Measurements from ENCODE around the gene STING1. TPM values are rescaled to one million over a fixed set of nuclear protein-coding genes. Genes with fewer than 3 reads are reported as not detected.

STING1 gene
- total and polyA plus RNA-seq, 11 donors: 20.4 to 119 (median 53.8) TPM

- no peak overlapping the region for H3K4me3 ChIP-seq
- 44 to 52% (median 48%) methylated on average over 13 of the region's 13 CpGs for WGBS, 4 donors
- peaks cover 0 to 54% (median 52%) of the 10 kb centered on the region in 9 donors for H3K36me3 ChIP-seq
- peak overlapping the region in 5 of 12 donors; percentile 8 to 59 (median 29) for H3K27ac ChIP-seq
- no peaks in the 10 kb centered on the region for H3K9me3 ChIP-seq
- TF ChIP-seq POLR2A (IDR thresholded peaks at IDR 0.05) (no peak), CTCF (IDR thresholded peaks at IDR 0.05) (no peak)
- intact Hi-C loops (cut with DNase I): no loop called here
- no peaks in the 10 kb centered on the region for H3K27me3 ChIP-seq
- ATAC-seq: peak in 3 of 4 donors; percentile 44 to 65 (median 44)
- H3K4me1 ChIP-seq: peaks cover 0 to 87% (median 43%) of the 10 kb centered on the region in 12 donors
- peak in 1 of 5 donors; percentile 23 for DNase-seq
Measured at GRCh38 chr5:139474890-139475791, 7.4 kb downstream of the STING1 start.

DNA sequence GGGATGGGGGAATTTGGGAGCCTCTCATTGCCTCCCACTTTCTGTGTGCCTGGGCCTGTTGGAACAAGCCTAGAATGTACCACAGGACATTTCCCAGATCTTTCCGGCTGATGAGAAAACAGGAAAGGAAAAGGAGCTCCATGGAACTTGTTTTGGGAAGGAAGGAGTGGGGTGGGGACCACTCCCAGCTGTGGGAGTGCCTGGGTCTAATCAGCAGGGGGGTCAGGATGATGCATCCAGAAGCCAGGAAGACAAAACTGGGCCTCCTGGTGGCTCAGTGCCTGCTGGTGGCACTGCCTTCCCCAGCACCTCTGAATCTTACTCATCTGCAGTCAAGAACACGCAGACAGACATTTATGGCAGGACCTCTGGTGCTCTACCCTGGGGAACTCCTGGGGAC, 9.0 kb downstream of the STING1 start:
- Histone ChIP-seq H3K9me3 (no peaks in the 10 kb centered on the region), H3K4me3 (no peak overlapping the region), H3K4me1 (peaks cover 0 to 76% (median 34%) of the 10 kb centered on the region in 12 donors), H3K27ac (peak overlapping the region in 11 of 12 donors; percentile 36 to 85 (median 70)), H3K36me3 (peaks cover 0 to 39% (median 36%) of the 10 kb centered on the region in 9 donors), H3K27me3 (no peaks in the 10 kb centered on the region)
- no peak for TF ChIP-seq POLR2A (IDR thresholded peaks at IDR 0.05)
- TF ChIP-seq CTCF (IDR thresholded peaks at IDR 0.05): no peak
- DNase-seq: peak in 1 of 5 donors; percentile 25
- peak; percentile 5 to 63 (median 27) for ATAC-seq
- intact Hi-C loops (cut with DNase I): no loop called here
- WGBS, 4 donors: 56 to 85% (median 71%) methylated on average over 2 of the region's 2 CpGs

DNA sequence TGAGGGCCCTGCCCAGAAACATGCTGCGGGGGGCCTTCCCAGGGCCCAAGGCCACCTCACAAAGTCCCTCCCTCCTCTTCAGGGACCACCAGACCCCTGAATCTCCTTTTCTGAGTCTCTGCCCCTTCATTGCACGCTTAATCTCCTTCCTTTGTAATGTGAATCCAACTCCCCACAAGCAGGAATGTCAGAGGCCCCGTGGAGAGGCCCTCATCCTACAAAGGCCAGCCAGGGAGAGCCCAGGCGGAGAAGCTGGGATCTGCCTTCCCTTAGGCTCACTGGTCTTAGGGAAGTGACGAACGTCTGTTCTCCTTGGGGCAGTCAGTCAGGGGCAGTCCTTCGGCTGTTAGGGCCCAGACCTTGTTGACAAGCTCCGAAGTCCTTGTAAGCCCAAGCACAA, 9.5 kb downstream of the STING1 start:
- no peak overlapping the region for H3K4me3 ChIP-seq
- H3K4me1 ChIP-seq: peaks cover 0 to 71% (median 31%) of the 10 kb centered on the region in 12 donors
- TF ChIP-seq CTCF (IDR thresholded peaks at IDR 0.05) (no peak), POLR2A (IDR thresholded peaks at IDR 0.05) (no peak)
- no peaks in the 10 kb centered on the region for H3K9me3 ChIP-seq
- peak overlapping the region in 11 of 12 donors; percentile 36 to 85 (median 70) for H3K27ac ChIP-seq
- 50 to 69% (median 65%) methylated on average over 8 of the region's 8 CpGs for WGBS, 4 donors
- H3K36me3 ChIP-seq: peaks cover 0 to 35% (median 31%) of the 10 kb centered on the region in 9 donors
- no peaks in the 10 kb centered on the region for H3K27me3 ChIP-seq
- ATAC-seq: peak in 2 of 4 donors; percentile 16 to 57
- intact Hi-C loops (cut with DNase I): no loop called here
- DNase-seq: peak in 1 of 5 donors; percentile 14

DNA sequence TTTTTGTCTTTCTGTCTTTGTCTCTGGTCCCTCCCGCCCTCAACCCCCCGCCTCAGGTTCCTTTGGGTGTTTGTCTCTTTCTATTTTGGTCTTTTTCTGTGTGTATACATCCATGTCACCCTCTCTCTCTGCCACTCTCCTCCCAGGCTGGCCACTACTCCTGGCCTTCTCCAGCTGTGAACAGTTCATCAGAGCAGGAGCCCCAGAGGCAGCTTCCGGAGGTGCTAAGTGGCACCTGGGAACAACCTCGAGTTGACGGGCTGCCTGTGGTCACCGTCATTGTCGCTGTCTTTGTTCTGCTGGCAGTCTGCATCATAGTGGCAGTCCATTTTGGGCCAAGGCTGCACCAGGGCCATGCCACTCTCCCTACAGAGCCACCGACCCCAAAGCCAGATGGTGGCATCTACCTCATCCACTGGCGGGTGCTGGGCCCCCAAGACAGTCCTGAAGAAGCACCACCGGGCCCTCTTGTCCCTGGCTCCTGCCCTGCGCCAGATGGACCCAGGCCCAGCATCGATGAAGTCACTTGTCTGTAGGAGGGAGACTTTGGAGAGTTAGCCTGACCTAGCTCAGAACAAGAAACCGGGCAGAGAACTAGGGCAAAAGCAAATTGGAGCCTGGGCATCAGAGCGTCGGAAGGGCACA, 10.1 kb downstream of the STING1 start:
- TF ChIP-seq POLR2A (IDR thresholded peaks at IDR 0.05): no peak
- no peak for TF ChIP-seq CTCF (IDR thresholded peaks at IDR 0.05)
- peak overlapping the region in 9 of 12 donors; percentile 46 to 85 (median 71) for H3K27ac ChIP-seq
- no peak overlapping the region for H3K4me3 ChIP-seq
- ATAC-seq: no peak
- peaks cover 0 to 29% (median 25%) of the 10 kb centered on the region in 9 donors for H3K36me3 ChIP-seq
- H3K4me1 ChIP-seq: peaks cover 0 to 65% (median 31%) of the 10 kb centered on the region in 12 donors
- H3K9me3 ChIP-seq: no peaks in the 10 kb centered on the region
- intact Hi-C loops (cut with DNase I): no loop called here
- 80 to 87% (median 84%) methylated on average over 14 to 15 of the region's 15 CpGs for WGBS, 4 donors
- DNase-seq: peak in 1 of 5 donors; percentile 37
- no peaks in the 10 kb centered on the region for H3K27me3 ChIP-seq

Data from heart left ventricle (tissue), 16 donors.